Endothelial cell of umbilical vein (primary cell): ENCODE measurements around the gene TMPRSS13. TPM values are rescaled to one million over a fixed set of nuclear protein-coding genes. Genes with fewer than 3 reads are reported as not detected.

Source experiments
- BruUV-seq: library from RNA; stranded (reverse); fragments of 400-500 nt; replicated peaks from 2 replicates; lab custom pipeline; 2021; lab: Mats Ljungman, UMichigan
- CTCF ChIA-PET: fragments of 300-600, 350-600 bp; sonication (Branson Sonifier 250); formaldehyde crosslinking; loops from one replicate; lab custom pipeline; 2021; ENCODE audit warnings: antibody characterized with exemption, inconsistent platforms; lab: Charles Lee
- POLR2A ChIA-PET: fragments of 300-600, 350-600 bp; sonication (Branson Sonifier 250); formaldehyde crosslinking; loops from one replicate; lab custom pipeline; 2021; ENCODE audit warnings: antibody characterized with exemption, inconsistent platforms; lab: Charles Lee
- DNase-seq: peaks from one replicate; pipeline ENCODE4 v3.0.0-alpha.2; 2011; ENCODE audit warnings: low read depth, low spot score
- FAIRE-seq: peaks from 2 replicates; lab custom pipeline; 2011; peaks lifted over from hg19 to GRCh38; lab: Jason Lieb, UNC
- H2AFZ ChIP-seq: 2 replicates; pipeline ENCODE4 v1.6.0; 2012; ENCODE audit warnings: low read depth, low read length, control low read depth, inconsistent platforms
- H3K27ac ChIP-seq: 2 replicates; pipeline ENCODE4 v1.5.1; 2011; ENCODE audit warnings: low read depth, mild to moderate bottlenecking, control low read depth, low read length, moderate library complexity; ENCODE audit not compliant: insufficient read depth
- H3K27me3 ChIP-seq, 2 experiments: 2 replicates each; pipeline versions ENCODE4 v1.6.0 to v1.6.1; 2011; ENCODE audit warnings: low read length in 2 of 2, mixed read lengths in 1 of 2; ENCODE audit not compliant: control insufficient read depth in 2 of 2, insufficient read depth in 2 of 2
- H3K36me3 ChIP-seq, 2 experiments: 2 replicates in 1 of 2; 3 replicates in 1 of 2; pipeline ENCODE4 v1.5.1; 2011; ENCODE audit warnings: low read length in 2 of 2, mild to moderate bottlenecking in 1 of 2, moderate library complexity in 1 of 2; ENCODE audit not compliant: control insufficient read depth in 2 of 2, insufficient read depth in 2 of 2; ENCODE audit errors: extremely low read depth in 1 of 2
- H3K4me1 ChIP-seq: 3 replicates; pipeline ENCODE4 v1.5.1; 2011; ENCODE audit warnings: mild to moderate bottlenecking, low read length; ENCODE audit not compliant: control insufficient read depth, insufficient read depth; ENCODE audit errors: extremely low read depth
- H3K4me2 ChIP-seq: 2 replicates; pipeline ENCODE4 v1.6.1; 2011; ENCODE audit warnings: low read length, control low read depth, mixed read lengths; ENCODE audit not compliant: insufficient read depth
- H3K4me3 ChIP-seq, 3 experiments: fragments of 200-600 bp in 1 of 3; sonication (generic), shearing (Covaris generic) in 1 of 3; replicated peaks in 1 of 3; 2 replicates each; pipeline ENCODE4 v1.5.1; 2011 to 2016; ENCODE audit warnings: control low read depth in 3 of 3, low read length in 3 of 3, mild to moderate bottlenecking in 2 of 3, inconsistent platforms in 1 of 3, low read depth in 1 of 3, moderate library complexity in 1 of 3; ENCODE audit not compliant: insufficient read depth in 1 of 3
- H3K79me2 ChIP-seq: 2 replicates; pipeline ENCODE4 v1.6.0; 2012; ENCODE audit warnings: low read length, inconsistent platforms; ENCODE audit not compliant: control insufficient read depth, insufficient read depth
- H3K9ac ChIP-seq: replicated peaks from 2 replicates; pipeline ENCODE3; 2011; ENCODE audit warnings: low read length, control low read depth; ENCODE audit not compliant: insufficient read depth; ENCODE audit errors: extremely low read depth
- H3K9me1 ChIP-seq: replicated peaks from 3 replicates; pipeline ENCODE4 v1.6.0; 2011; ENCODE audit warnings: mild to moderate bottlenecking, low read length; ENCODE audit not compliant: control insufficient read depth, insufficient read depth; ENCODE audit errors: extremely low read depth
- H3K9me3 ChIP-seq: replicated peaks from 2 replicates; pipeline ENCODE4 v1.5.1; 2012; ENCODE audit warnings: low read length, inconsistent platforms; ENCODE audit not compliant: control insufficient read depth, insufficient read depth
- H4K20me1 ChIP-seq: replicated peaks from 2 replicates; pipeline ENCODE3; 2011; ENCODE audit warnings: mild to moderate bottlenecking, low read length; ENCODE audit not compliant: control insufficient read depth, insufficient read depth; ENCODE audit errors: extremely low read depth
- EZH2 ChIP-seq: IDR thresholded peaks from 2 replicates; pipeline ENCODE4 v1.6.1; 2012; ENCODE audit warnings: borderline replicate concordance, low read depth, mild to moderate bottlenecking, moderate library complexity, low read length, inconsistent platforms; ENCODE audit not compliant: severe bottlenecking
- FOS ChIP-seq: IDR thresholded peaks from 2 replicates; pipeline ENCODE4 v1.6.1; 2011; ENCODE audit warnings: mild to moderate bottlenecking, low read length, moderate library complexity, borderline replicate concordance; ENCODE audit not compliant: insufficient read depth
- GATA2 ChIP-seq: IDR thresholded peaks from 2 replicates; pipeline ENCODE4 v1.7.0; 2011; ENCODE audit warnings: low read depth, mild to moderate bottlenecking, moderate library complexity, mixed read lengths, low read length; ENCODE audit not compliant: insufficient read length, insufficient read depth
- JUN ChIP-seq: IDR thresholded peaks from 2 replicates; pipeline ENCODE4 v1.6.1; 2011; ENCODE audit warnings: borderline replicate concordance, low read depth; ENCODE audit not compliant: insufficient read length, insufficient read depth
- MYC ChIP-seq: IDR thresholded peaks from one replicate; pipeline ENCODE4 v1.6.1; 2011; ENCODE audit warnings: mild to moderate bottlenecking, low read depth, low read length
- POLR2A ChIP-seq: IDR thresholded peaks from 2 replicates; pipeline ENCODE4 v1.6.1; 2012; ENCODE audit warnings: low read depth, mild to moderate bottlenecking, control low read depth, low read length
- POLR2AphosphoS5 ChIP-seq: IDR thresholded peaks from 2 replicates; pipeline ENCODE4 v1.6.1; 2012; ENCODE audit warnings: low read depth, mild to moderate bottlenecking, control low read depth, low read length, moderate library complexity; ENCODE audit not compliant: insufficient read depth
- dilution Hi-C: fragments of 300-500 bp; cut with MboI; formaldehyde crosslinking; loops from one replicate; pipeline ENCODE4 v1.15.0; 2019; ENCODE audit warnings: low sequenced_read_pairs; ENCODE audit not compliant: extremely low pct_ligation_motif_present
- intact Hi-C: fragments of 100-400 bp; cut with micrococcal nuclease; formaldehyde crosslinking; loops from one replicate; pipeline ENCODE4 v1.10.0; 2022
- polyA plus RNA-seq, 4 experiments: library from polyadenylated mRNA; depleted of rRNA in 3 of 4; stranded (reverse) in 3 of 4; unstranded in 1 of 4; fragments of >200 nt; gene quantifications; 2 replicates each; pipeline versions ENCODE4 v1.2.1 to v1.2.3, GENCODE V29; 2011 to 2012; ENCODE audit warnings: missing spikeins in 1 of 4
- total RNA-seq: library from RNA; stranded (reverse); gene quantifications from 2 replicates; pipeline ENCODE4 v1.2.3, GENCODE V29; 2021
- TF ChIP-seq, protein P1 (sequence below): IDR thresholded peaks from 2 replicates; pipeline ENCODE4 v1.6.1; 2011; ENCODE audit not compliant: insufficient read depth, insufficient read length
- TF ChIP-seq, protein P2 (sequence below), 2 donors: IDR thresholded peaks; 1 replicate in 1 of 2; 2 replicates in 1 of 2; pipeline ENCODE4 v1.5.1; 2011; ENCODE audit warnings: low read length in 2 of 2, mild to moderate bottlenecking in 2 of 2, moderate library complexity in 2 of 2, control low read depth in 1 of 2, inconsistent platforms in 1 of 2, low read depth in 1 of 2; ENCODE audit not compliant: insufficient read depth in 1 of 2; ENCODE audit errors: extremely low read depth in 1 of 2

The TMPRSS13 gene
- total and polyA plus RNA-seq, 2 donors (not counting 3 experiments of a cell fraction or from before 2014, with no cell fraction given) = 0.22 to 0.46 TPM

DNA sequence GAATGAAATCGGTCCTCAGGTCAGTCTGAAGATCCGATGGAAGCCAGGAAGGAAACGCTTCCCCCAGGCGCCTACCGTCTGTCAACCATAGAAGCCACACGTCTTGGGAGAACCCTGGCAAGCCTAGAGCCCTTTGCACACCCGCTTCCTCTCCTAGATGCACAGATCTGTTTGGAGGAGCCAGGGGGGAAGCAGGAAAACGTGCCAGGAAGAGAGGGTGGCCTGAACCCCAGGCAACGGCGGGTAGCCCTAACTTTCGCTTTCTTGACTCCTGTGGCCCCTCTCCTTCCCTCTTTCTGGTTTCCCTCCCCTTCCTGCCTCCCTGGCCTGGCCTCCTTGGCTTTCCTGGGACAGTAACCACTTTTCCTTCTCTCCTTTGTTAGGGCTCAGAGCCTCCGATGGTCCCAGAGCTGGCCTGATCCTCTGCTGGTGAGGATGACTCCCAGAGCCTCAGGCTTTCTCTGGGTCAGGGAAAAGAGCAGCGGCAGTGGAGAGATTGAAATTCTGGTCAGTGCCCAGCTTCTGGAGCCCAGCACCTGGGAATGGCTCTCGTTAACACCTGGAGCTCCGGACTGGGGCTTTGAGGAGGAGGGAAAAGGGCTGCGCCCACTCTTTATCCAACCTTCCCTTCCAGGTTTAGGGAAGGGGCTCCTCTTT is 54.8 kb downstream of the TMPRSS13 start:
- Histone ChIP-seq H3K4me2 (no peak overlapping the region), H3K9me1 (no peaks in the 10 kb centered on the region), H3K36me3 (no peaks in the 10 kb centered on the region), H3K4me3 (no peak overlapping the region), H3K9me3 (no peaks in the 10 kb centered on the region), H3K4me1 (no peaks in the 10 kb centered on the region), H3K79me2 (no peaks in the 10 kb centered on the region), H2AFZ (no peak overlapping the region), H3K27me3 (peaks cover 58 to 61% of the 10 kb centered on the region in 2 experiments), H4K20me1 (no peaks in the 10 kb centered on the region), H3K9ac (no peak overlapping the region), H3K27ac (no peak overlapping the region)
- ChIA-PET POLR2A (no interaction called here), CTCF (interaction anchor here (1.0 kb wide), 1 partner anchor 30 kb away, joined by 3 read pairs; no protein-coding TSS in a partner anchor)
- TF ChIP-seq JUN (no peak), POLR2A (no peak), MYC (no peak), EZH2 (no peak), POLR2AphosphoS5 (no peak), GATA2 (no peak), FOS (no peak)
- TF ChIP-seq, protein P1, sequence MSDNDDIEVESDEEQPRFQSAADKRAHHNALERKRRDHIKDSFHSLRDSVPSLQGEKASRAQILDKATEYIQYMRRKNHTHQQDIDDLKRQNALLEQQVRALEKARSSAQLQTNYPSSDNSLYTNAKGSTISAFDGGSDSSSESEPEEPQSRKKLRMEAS = no peak
- TF ChIP-seq, protein P2, sequence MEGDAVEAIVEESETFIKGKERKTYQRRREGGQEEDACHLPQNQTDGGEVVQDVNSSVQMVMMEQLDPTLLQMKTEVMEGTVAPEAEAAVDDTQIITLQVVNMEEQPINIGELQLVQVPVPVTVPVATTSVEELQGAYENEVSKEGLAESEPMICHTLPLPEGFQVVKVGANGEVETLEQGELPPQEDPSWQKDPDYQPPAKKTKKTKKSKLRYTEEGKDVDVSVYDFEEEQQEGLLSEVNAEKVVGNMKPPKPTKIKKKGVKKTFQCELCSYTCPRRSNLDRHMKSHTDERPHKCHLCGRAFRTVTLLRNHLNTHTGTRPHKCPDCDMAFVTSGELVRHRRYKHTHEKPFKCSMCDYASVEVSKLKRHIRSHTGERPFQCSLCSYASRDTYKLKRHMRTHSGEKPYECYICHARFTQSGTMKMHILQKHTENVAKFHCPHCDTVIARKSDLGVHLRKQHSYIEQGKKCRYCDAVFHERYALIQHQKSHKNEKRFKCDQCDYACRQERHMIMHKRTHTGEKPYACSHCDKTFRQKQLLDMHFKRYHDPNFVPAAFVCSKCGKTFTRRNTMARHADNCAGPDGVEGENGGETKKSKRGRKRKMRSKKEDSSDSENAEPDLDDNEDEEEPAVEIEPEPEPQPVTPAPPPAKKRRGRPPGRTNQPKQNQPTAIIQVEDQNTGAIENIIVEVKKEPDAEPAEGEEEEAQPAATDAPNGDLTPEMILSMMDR (IDR thresholded peaks at IDR 0.05; ENCODE audit: extremely low read depth in 1 of 2, insufficient read depth in 1 of 2, low read depth in 1 of 2, low read length in 2 of 2) = no peak
- no peak for FAIRE-seq
- no TSS peak for BruUV-seq
- no peak for DNase-seq
- intact Hi-C loops = no loop called here
- dilution Hi-C loops = no loop called here
